IPS-11a (cell line): ENCODE data around the gene SNX18.

Experiments used
- H3K4me3 ChIP-seq: one replicate; pipeline ENCODE4 v1.5.1; 2013; ENCODE audit warnings: low read depth, low read length, control low read depth

SNX18 gene

DNA sequence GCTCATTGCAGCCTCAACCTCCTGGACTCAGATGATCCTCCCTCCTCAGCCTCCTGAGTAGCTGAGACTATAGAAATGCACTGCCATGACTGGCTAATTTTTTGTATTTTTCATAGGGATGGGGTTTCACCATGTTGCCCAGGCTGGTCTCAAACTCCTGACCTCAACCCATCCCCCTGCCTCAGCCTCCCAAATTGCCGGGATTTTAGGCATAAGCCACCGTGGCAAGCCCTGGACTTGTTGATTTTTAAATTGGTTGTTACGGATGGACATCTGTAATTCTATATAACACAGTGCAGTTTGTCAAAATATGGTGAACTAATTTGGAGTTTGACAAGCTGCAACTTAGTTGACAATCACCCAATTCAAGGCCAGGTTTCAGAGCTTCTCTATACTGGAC is 22.7 kb downstream of the SNX18 start:
- H3K4me3 ChIP-seq, result no peak overlapping the region

GRCh38 chr5:54541823-54542783 is 24.5 kb downstream of the SNX18 start:
- H3K4me3 ChIP-seq, result no peak overlapping the region

DNA sequence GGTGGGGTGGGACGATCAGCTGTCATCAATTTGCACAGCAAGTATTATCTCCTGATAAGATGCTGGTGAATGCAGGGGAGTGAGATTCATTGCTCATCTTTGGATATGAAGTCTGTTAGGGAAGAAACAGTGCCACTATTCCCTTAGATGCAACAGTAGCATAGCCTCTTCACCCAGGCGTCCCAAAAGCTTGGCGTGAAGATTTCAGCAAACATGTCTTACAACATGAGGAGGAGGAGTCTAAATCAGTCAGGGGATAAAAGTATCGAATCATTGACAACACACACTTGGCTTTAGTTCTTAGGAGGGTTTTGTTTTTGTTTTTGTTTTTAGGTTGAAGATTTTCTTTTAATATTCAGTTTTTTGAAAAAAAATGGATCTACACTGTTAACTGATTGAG is 26.5 kb downstream of the SNX18 start:
- no peak overlapping the region for H3K4me3 ChIP-seq

- no peak overlapping the region for H3K4me3 ChIP-seq
Observed at GRCh38 chr5:54545796-54546195, 28.2 kb downstream of the SNX18 start.

- no peak overlapping the region for H3K4me3 ChIP-seq
Observed at GRCh38 chr5:54547711-54548250, 30.2 kb downstream of the SNX18 start.

DNA sequence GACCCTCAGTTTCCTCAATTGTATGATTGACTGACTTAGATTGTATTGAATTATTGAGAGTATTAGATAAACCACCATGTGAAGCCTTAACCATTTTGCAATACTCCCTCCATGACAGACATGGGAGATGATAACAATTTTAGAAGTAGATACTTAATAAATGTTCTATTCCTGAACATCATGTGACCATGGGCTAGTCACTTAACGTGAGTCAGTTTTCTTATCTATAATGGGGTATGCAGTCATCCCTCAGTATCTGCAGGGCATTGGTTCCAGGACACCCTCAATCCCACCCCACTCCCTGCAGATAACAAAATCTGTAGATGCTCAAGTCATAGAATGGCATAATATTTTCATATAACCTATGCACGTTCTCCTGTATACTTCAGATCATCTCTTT is 31.0 kb downstream of the SNX18 start:
- H3K4me3 ChIP-seq, result no peak overlapping the region

DNA sequence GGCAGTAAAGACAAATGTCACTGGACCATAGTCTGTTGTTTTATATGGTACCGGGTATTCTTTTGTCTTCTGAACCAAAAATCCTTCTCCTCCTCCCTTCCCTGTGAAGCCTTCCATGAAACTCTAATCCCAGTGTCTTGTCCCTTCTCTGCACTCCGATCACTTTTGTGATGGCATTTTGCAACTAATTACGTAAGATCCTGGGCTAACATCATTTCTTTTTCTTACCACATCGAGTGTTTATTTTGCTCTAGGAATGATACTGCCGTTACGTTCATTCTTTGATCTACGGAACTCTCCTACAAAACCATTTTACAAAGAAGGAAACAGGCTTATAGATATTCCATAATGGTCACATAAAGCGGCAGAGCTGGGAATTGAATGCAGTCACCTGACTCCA is 33.7 kb downstream of the SNX18 start:
- H3K4me3 ChIP-seq, result no peak overlapping the region

GRCh38 chr5:54551926-54552325 is 34.4 kb downstream of the SNX18 start:
- H3K4me3 ChIP-seq, result no peak overlapping the region

GRCh38 chr5:54552446-54552845 is 34.9 kb downstream of the SNX18 start:
- H3K4me3 ChIP-seq, result no peak overlapping the region

DNA sequence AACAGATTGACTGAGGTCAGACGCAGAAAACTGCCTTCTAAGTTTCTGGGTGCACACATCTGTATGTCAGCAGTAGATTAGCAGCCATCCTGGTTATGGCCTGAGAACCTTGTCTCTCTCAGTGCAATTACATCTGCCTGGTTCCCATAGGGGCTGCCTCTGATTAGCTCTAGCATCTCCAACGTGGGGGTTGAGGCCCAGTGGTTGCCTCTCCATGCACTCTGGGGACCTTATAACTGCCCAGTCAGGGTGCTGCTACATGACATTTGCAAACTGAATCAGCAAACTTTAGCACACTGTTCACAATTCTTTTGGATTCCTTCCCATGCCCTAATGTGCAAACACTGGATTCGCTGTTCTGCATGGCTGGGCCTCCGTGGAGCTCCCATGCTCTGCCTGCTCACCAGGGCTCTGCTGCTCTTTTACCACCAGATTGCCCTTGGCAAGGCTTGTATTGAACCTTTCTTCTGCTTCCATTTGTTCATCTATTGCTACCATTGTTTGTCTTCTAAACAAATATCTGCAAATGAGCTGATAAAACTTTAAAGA is 36.2 kb downstream of the SNX18 start:
- H3K4me3 ChIP-seq, result no peak overlapping the region

- no peak overlapping the region for H3K4me3 ChIP-seq
Observed at GRCh38 chr5:54556141-54556540, 38.6 kb downstream of the SNX18 start.

DNA sequence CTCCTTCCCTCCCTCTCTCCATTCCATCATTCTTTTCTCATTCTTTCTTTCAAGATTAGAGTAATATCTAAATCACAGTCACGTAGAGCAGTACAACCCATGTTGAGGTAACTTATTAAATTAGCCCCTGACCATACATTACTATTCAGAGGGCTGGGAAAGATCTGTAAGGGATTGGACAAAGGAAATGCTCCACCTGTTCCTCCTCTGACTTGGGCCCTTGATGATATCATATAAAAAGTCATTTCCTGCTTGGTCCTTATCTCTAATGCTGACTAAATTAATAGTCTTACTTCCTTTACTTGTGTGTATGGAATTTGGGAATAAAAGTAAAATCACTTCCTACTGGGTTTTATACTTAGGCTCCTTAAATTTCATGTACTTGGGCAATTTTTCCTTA is 40.8 kb downstream of the SNX18 start:
- no peak overlapping the region for H3K4me3 ChIP-seq

- no peak overlapping the region for H3K4me3 ChIP-seq
Observed at GRCh38 chr5:54561651-54562050, 44.1 kb downstream of the SNX18 start.

GRCh38 chr5:54563083-54563761 is 45.7 kb downstream of the SNX18 start:
- no peak overlapping the region for H3K4me3 ChIP-seq

GRCh38 chr5:54567996-54568395 is 50.4 kb downstream of the SNX18 start:
- H3K4me3 ChIP-seq, result no peak overlapping the region

DNA sequence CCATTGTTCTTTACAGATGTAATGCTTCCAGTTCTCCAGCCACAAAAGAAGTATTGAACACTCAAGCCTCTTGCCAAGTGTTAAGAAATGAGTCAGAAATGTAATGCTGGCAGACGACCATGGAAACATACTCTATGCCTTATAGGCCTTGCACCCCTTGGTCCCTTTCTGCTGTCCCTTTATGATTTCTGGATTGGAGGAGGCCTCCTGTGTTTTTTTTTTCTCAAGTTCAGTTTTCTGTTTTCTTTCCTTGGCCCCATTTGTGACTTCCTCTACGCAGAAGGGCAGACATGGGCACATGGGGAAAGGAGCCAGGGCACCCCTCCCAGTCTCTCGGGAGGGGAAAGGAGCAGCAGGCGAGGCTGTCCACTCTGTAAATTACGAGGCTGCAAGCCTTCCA is 53.4 kb downstream of the SNX18 start:
- H3K4me3 ChIP-seq, result no peak overlapping the region

GRCh38 chr5:54571462-54571861 is 53.9 kb downstream of the SNX18 start:
- no peak overlapping the region for H3K4me3 ChIP-seq

- H3K4me3 ChIP-seq, result no peak overlapping the region
Observed at GRCh38 chr5:54573812-54574489, 56.4 kb downstream of the SNX18 start.

DNA sequence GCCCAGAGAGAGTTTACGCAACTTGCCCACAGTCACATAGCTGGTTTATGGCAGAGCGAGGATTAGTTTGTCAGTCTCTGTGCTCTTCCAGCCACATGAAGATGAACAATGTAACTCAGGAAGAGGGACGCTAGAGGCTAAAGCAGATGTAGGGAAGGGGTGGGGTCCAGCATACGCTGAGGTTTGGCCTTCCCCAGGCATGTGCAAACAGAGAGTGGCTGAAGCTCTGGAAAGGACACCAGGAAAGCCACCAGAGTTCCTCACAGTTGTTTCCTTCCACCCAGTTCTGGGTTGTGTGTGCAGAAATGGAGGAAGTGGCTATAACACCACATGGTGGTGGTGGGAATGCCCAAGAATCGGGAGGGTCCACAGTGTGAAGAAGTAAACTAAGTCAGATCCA is 60.0 kb downstream of the SNX18 start:
- H3K4me3 ChIP-seq, result no peak overlapping the region

- H3K4me3 ChIP-seq, result no peak overlapping the region
Observed at GRCh38 chr5:54577937-54578653, 60.5 kb downstream of the SNX18 start.
